Fibroblast of the aortic adventitia (primary cell): ENCODE results near the gene RPS19BP1. TPM values are rescaled to one million over a fixed set of nuclear protein-coding genes. Genes with fewer than 3 reads are reported as not detected.

Experiments used
- DNase-seq: peaks from one replicate; pipeline ENCODE4 v3.0.0-alpha.2; 2010; ENCODE audit warnings: low read depth
- H3K4me3 ChIP-seq: 2 replicates; pipeline ENCODE4 v1.5.1; 2011; ENCODE audit warnings: low read depth, mild to moderate bottlenecking, control low read depth, low read length, moderate library complexity
- CTCF ChIP-seq: IDR thresholded peaks from 2 replicates; pipeline ENCODE4 v1.5.1; 2011; ENCODE audit warnings: mild to moderate bottlenecking, low read length, control low read depth, inconsistent platforms; ENCODE audit not compliant: insufficient read depth
- total RNA-seq: library from RNA; depleted of rRNA; stranded (reverse); fragments of >200 nt; gene quantifications from 2 replicates; pipeline ENCODE4 v1.2.3, GENCODE V29; 2012; ENCODE audit warnings: low replicate concordance

RPS19BP1 gene
- total RNA-seq, 1 donor = 39.6 TPM

DNA sequence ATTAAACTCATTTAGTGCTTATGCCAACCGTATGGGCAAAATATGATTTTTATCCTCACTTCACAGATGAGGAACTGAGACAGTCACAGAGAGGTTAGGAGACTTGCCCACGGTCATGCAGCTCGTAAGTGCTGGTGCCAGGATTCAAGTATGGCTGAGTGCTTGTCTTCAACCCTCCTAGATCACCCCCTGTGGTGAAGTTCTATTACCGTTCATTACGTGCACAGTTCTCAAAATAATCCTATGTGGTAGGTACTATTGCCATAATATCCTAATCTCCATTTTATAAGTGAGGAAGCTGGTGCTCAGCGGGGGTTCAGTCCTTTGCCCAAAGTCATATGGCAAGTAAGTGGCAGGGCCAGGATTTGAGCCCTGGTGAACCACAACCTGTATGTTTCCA is 28.9 kb downstream of the RPS19BP1 start:
- H3K4me3 ChIP-seq = peak overlapping the region; percentile 86
- no peak for TF ChIP-seq CTCF

GRCh38 chr22:39502789-39503409 is 29.6 kb downstream of the RPS19BP1 start:
- no peak for TF ChIP-seq CTCF
- DNase-seq = no peak
- H3K4me3 ChIP-seq = peak overlapping the region; percentile 86

More for the DNA sequence above, 28.9 kb downstream of the RPS19BP1 start:
- DNase-seq = no peak

GRCh38 chr22:39502109-39502788 is 30.3 kb downstream of the RPS19BP1 start, which contains the start of gene MIEF1:
MIEF1 (plus strand) TSS chr22:39502290; CDS start chr22:39511295, 9,005 bp downstream.
- TF ChIP-seq CTCF = no peak
- peak within 1 kb of the TSS; percentile 86 for H3K4me3 ChIP-seq
- peak; percentile 93 for DNase-seq

DNA sequence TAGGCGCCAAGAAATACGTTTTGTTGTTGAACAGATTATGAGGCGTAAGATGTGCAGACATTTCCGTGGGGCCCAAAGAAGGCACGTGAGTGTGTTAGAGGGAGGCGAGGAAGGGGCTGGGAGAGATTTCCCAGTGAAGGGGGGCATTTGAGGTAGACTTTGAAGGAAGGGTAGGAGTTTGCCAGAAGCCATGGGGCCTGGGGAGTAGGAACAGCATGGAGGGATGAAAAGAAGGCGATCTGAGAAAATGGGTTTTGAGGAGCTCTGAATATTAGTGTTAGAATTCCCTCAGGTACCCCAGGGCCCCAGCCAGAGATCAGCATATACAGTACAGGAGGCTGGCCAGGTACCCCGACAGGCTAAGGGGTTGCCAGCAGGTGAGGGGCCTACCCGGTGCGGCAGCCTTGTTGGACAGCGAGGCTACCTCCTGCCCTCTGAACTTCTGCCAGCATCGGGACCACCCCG is 30.9 kb downstream of the RPS19BP1 start:
- H3K4me3 ChIP-seq = peak overlapping the region; percentile 86
- no peak for TF ChIP-seq CTCF
- DNase-seq = no peak

GRCh38 chr22:39500101-39500500 is 32.4 kb downstream of the RPS19BP1 start:
- no peak for TF ChIP-seq CTCF
- no peak for DNase-seq
- no peak overlapping the region for H3K4me3 ChIP-seq

- H3K4me3 ChIP-seq = no peak overlapping the region
- DNase-seq = no peak
- no peak for TF ChIP-seq CTCF
These were observed 33.7 kb downstream of the RPS19BP1 start for GRCh38 chr22:39498802-39499201.
